SK-N-DZ (cell line): Measurements from ENCODE around the gene MYG1.
"Not testable (repeated sequence)": the region's sequence is repeated elsewhere in the genome, so short reads cannot be mapped to it uniquely, and the experiment has no call there.

Experiments
- DNase-seq: peaks from one replicate; pipeline ENCODE4 v3.0.0-alpha.2; 2015; ENCODE audit warnings: low spot score

MYG1 gene

GRCh38 chr12:53326460-53327185 lies 27.1 kb downstream of the MYG1 start:
- DNase-seq: no peak

DNA sequence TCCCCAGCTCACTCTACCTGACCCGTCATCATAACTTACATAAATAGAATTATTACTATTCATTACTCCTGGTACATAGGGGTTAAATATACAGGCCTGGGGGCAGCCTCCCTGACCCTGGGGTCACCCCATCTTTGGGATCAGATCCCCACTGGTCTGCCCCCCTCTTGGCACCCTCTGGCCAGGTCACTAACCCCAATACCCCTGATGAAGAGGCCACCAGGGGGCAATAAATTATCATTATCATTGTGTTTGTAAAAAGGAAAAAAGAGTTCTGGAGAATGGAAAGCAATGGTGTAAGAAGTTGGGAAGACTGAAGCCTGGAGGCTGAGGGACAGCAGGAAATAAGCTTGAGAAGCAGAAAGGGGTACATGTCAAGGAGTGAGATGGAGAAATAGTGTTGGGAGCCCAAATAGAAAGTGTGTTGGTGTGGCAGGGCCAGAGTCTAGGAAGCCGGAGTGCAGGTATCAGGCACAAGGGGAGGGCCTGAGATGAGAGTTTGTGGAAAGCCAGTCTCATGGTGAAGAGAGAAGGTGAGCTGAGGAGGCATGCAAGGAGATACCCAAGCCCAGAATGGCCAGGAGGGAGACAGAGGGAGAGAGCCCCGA lies 28.0 kb downstream of the MYG1 start:
- peak; percentile 34 for DNase-seq

GRCh38 chr12:53328043-53328435 lies 28.5 kb downstream of the MYG1 start:
- peak; percentile 42 for DNase-seq

DNA sequence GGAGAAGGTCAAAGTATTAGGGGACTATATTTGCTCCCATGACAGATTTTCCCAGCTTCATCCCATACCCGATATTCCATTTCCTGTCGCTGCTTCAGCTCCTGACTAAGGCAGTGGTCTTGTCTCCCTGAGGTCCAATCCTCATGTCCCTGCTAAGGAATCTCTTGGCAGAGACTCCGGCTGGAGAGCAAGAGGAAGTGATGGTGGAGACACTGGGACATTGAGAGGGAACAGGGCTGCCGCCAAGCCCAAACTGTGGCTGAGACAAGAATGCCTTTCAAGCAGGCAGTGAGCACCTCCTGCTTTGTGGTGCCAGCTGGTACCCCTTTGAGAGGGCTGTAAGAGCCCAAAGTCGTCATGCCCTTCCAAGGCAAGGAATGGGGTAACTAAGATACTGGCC lies 31.2 kb downstream of the MYG1 start:
- DNase-seq: no peak

DNA sequence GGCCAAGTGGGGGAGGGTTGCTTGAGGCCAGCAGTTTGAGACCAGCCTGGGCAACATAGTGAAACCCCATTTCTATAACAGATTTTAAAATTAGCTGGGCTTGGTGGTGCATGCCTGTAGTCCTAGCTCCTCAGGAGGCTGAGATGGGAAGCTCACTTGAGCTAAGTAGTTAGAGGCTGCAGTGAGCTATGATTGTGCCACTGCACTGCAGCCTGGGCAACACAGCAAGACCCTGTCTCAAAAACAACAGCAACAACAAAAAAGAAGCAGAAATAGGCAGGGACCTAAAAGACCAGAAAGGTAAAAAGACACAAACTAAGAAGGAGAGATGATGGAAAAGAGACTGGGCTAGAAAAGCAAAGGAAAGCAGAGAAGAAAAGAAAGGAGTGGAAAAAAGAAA lies 32.8 kb downstream of the MYG1 start:
- DNase-seq: not testable (repeated sequence)

- DNase-seq: no peak
Observed at GRCh38 chr12:53332744-53333143, 33.2 kb downstream of the MYG1 start.

DNA sequence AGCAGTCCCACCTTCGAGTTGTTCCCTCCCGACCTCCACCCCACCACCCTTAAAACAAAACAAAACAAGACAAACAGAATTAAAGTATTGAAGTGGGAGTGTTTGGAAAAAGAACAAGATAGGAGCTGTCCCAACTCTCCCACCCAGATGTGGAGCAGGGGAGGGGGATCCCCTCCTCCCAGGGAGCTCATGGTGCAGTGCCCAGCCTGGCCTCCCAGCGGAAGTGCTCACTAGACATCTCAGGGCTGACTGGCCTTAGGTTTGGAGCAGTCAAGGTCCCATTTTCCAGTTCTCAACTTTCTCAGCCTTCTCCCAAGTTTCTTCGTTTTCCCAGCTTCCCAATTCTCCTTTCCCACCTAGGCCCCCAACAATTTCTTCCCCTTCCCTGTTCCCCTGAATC lies 33.8 kb downstream of the MYG1 start:
- no peak for DNase-seq

DNA sequence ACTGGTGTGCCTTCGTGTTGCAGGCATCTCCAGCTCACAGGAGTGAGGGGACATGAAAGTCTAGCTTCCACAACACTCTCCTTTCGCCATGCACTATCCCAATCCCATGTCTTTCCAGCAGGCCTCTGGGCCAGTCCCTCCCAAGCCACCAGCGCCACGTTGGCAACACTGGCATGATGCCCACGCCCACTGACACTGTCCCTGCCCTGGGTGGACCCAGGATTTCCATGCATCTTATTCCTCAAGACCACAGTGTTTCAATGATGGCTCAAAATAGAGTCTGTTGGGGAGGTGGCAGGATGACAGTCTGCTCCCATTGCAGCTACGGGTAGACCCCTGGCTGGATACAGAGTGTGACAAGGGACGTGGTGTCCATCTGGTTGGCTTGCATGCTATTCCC lies 34.4 kb downstream of the MYG1 start:
- no peak for DNase-seq

- no peak for DNase-seq
Observed at GRCh38 chr12:53334822-53335221, 35.3 kb downstream of the MYG1 start.

- DNase-seq: peak; percentile 56
Observed at GRCh38 chr12:53336181-53336681, 36.7 kb downstream of the MYG1 start, which contains the start of gene SP7. TSS of gene SP7 (minus strand) at chr12:53336354. CDS start at chr12:53335646, 708 bp downstream.

GRCh38 chr12:53338017-53338416 lies 38.5 kb downstream of the MYG1 start:
- no peak for DNase-seq

DNA sequence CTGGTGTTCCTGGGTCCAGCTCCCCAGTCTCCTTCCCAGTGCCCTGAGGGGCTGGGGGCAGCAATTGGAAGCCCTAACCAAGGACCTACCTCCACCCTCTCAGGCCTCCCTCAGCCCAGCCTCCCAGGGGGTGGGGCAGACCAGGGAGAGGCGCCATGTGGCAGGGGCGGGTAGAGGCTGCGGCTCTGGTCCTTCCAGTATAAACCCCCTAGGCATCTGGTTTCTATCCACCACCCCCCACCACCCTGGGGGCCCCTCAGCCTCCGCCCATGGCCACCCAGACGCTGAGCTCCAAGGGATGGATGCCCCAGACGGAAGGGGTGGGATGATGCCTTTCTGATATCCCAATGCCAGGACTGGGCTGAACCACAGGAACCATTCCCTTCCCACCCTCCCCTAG lies 39.4 kb downstream of the MYG1 start:
- DNase-seq: peak; percentile 88

DNA sequence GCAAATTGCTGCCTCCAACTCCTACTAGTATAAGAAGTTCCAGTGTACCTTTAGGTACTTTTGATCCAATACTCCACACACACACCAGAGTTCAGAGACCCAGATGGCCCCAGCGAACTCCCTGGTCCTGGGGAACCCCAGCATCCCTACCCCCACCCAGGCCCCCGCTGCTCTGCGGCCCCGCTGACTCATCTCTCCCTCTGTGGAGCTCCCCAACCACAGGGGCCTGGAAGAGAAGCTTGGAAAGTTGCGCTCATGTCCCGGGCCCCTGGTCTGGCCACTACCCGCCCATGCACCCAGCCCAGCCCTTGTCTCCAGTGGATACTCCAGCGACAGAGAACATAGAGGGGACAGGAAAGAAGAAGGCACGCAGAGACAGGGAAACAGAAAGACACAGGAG lies 40.9 kb downstream of the MYG1 start:
- no peak for DNase-seq

- no peak for DNase-seq
Observed at GRCh38 chr12:53343449-53343848, 44.0 kb downstream of the MYG1 start.

GRCh38 chr12:53343969-53344368 lies 44.5 kb downstream of the MYG1 start:
- DNase-seq: no peak

DNA sequence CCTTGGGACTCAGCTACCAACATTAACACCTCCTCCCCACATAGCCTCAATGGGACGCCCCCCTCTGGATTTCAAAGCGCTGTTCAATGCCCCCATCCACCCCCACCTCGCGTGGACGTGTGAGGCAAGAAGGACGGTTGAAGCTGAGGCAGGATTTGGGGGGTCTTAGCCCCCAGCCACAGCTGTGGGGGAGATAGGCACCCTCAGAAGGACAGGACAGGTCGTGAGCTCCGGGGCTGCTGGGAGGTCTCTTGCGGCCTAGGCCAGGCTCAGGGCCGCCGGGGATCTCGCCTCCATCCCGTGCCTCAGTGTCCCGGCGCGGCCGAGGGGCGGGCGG lies 45.0 kb downstream of the MYG1 start:
- DNase-seq: no peak

GRCh38 chr12:53344824-53345485 lies 45.5 kb downstream of the MYG1 start:
- DNase-seq: peak; percentile 74

- peak; percentile 73 for DNase-seq
Observed at GRCh38 chr12:53345486-53346188, 46.1 kb downstream of the MYG1 start.

GRCh38 chr12:53346491-53346890 lies 47.0 kb downstream of the MYG1 start:
- no peak for DNase-seq

DNA sequence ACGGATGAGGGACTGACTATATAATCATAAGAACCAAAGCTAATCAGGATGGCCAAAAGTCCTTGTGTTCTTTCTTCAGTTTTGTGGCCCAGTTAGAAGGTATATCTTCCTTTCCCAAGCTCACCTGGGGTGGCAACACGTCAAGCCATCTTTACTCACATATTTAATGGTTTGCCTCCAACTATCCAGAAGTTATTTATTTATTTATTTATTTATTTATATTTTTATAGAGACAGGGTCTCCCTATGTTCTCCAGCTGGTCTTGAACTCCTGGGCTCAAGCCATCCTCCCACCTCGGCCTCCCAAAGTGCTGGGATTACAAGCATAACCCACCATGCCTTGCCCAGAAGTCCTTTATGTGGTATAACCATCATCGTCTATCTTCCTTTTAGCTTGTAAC lies 48.4 kb downstream of the MYG1 start:
- no peak for DNase-seq

DNA sequence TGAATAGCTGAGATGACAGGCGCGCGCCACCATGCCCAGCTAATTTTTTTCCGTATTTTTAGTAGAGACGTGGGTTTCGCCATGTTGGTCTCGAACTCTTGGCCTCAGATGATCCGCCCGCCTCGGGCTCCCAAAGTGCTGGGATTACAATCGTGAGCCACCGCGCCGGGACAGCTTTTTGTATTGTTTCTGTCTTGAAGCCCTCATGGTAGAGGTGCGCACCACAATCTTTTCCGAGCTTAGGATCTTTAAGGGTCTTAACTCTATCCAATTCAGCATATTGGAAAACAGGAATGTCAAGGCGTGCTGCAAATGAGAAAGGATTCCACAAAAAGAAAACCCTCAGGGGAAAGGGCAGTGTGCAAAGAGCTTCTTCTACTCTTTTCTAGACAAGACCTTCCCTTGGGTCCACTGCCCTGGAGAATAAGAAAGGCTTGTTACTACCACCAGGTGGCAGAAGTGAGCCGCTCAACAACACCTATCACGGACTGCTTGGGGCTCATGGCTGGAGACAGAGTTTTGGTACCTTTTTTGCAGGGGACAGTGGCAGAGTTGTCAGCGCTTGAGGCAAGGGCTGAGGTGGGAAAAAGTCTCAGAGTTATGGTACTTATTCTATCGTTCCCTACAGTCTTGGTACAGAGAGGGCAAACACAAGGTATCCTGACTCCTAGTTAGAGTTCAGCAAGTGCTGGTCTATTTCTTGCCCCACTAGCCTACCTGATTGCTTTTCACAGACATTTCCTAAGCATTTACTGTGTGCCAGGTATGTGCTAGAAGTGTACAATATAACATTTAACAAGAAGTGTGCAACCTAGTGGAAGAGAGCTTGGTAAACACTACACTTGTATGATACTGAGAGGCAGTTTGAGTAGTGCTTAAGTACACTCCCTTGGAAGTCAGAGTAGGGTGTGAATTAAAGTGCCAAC lies 53.1 kb downstream of the MYG1 start:
- DNase-seq: peak; percentile 89
